Small intestine (tissue), 7 donors: ENCODE results near the gene DSCAML1. TPM values are rescaled to one million over a fixed set of nuclear protein-coding genes. Genes with fewer than 3 reads are reported as not detected.
A peak's percentile ranks its signal among the peaks of the same experiment; 100 is the strongest.

Experiments used
- DNase-seq, 2 donors: peaks; one replicate each; pipeline versions ENCODE4 v3.0.0 to v3.0.0-alpha.2; 2013
- FAIRE-seq: peaks from 2 replicates; lab custom pipeline; 2012; peaks lifted over from hg19 to GRCh38; lab: Jason Lieb, UNC
- H3K27ac ChIP-seq, 3 donors: one replicate each; pipeline ENCODE4 v1.5.1; 2013; ENCODE audit warnings: low read length in 2 of 3, mild to moderate bottlenecking in 2 of 3, control low read depth in 1 of 3, inconsistent platforms in 1 of 3, low read depth in 1 of 3, moderate library complexity in 1 of 3
- H3K27me3 ChIP-seq, 3 donors: one replicate each; pipeline ENCODE4 v1.6.1; 2013; ENCODE audit warnings: low read length in 3 of 3, inconsistent platforms in 1 of 3; ENCODE audit not compliant: control insufficient read depth in 3 of 3, insufficient read depth in 3 of 3
- H3K36me3 ChIP-seq, 3 donors: one replicate each; pipeline ENCODE4 v1.6.1; 2013; ENCODE audit warnings: low read length in 3 of 3, inconsistent platforms in 1 of 3, low read depth in 1 of 3, mild to moderate bottlenecking in 1 of 3, moderate library complexity in 1 of 3; ENCODE audit not compliant: control insufficient read depth in 3 of 3, insufficient read depth in 2 of 3
- H3K4me1 ChIP-seq, 3 donors: one replicate each; pipeline ENCODE4 v1.6.1; 2013; ENCODE audit warnings: low read length in 2 of 3, inconsistent platforms in 1 of 3, low read depth in 1 of 3, mild to moderate bottlenecking in 1 of 3, moderate library complexity in 1 of 3; ENCODE audit not compliant: control insufficient read depth in 3 of 3, insufficient read depth in 2 of 3
- H3K4me3 ChIP-seq, 3 donors: one replicate each; pipeline ENCODE4 v1.5.1; 2013; ENCODE audit warnings: low read length in 3 of 3, control low read depth in 1 of 3, inconsistent platforms in 1 of 3, low read depth in 1 of 3, mild to moderate bottlenecking in 1 of 3, moderate library complexity in 1 of 3
- H3K9me3 ChIP-seq, 2 donors: one replicate each; pipeline ENCODE4 v1.6.1; 2013; ENCODE audit warnings: low read depth in 1 of 2, low read length in 1 of 2; ENCODE audit not compliant: control insufficient read depth in 2 of 2, insufficient read depth in 1 of 2
- WGBS, 3 donors: extraction: QIAGEN DNeasy Blood & Tissue Kit; methylation state at CpG; one replicate each; pipeline ENCODE4 v1.1.7; 2013; 5-methylcytosine and 5-hydroxymethylcytosine counted together
- polyA plus RNA-seq, 4 donors: library from polyadenylated mRNA; stranded (reverse) in 3 of 4; unstranded in 1 of 4; fragments of 200-250 nt in 3 of 4; fragments of 120-200 nt in 1 of 4; gene quantifications; one replicate each; pipeline versions ENCODE4 v1.2.1 to v1.2.3, GENCODE V29; 2013
- donor health status: healthy with polysubstance abuse.
- donor health status: control.
- donor health status: control.
- donor health status: Bipolar disorder and iron deficiency.
- donor health status: healthy.

DSCAML1 gene
- polyA plus RNA-seq, 4 donors = under 0.01 to 3.3 (median 0.22) TPM; not detected in 1

GRCh38 chr11:117478126-117478860, 318.7 kb downstream of the DSCAML1 start:
- H3K27me3 ChIP-seq = no peaks in the 10 kb centered on the region
- H3K36me3 ChIP-seq = peaks cover 0 to 3% (median 0%) of the 10 kb centered on the region in 3 donors
- DNase-seq (peak; percentile 71 to 73), FAIRE-seq (no peak)
- 37 to 62% (median 47%) methylated on average over 13 of the region's 13 CpGs for WGBS, 3 donors
- no peak overlapping the region for H3K4me3 ChIP-seq
- no peak overlapping the region for H3K27ac ChIP-seq
- H3K9me3 ChIP-seq = no peaks in the 10 kb centered on the region
- H3K4me1 ChIP-seq = peaks cover 0 to 9% (median 0%) of the 10 kb centered on the region in 3 donors

- DNase-seq (no peak), FAIRE-seq (no peak)
- Histone ChIP-seq H3K27ac (no peak overlapping the region), H3K4me1 (peaks cover 0 to 9% (median 0%) of the 10 kb centered on the region in 3 donors), H3K9me3 (no peaks in the 10 kb centered on the region), H3K36me3 (peaks cover 0 to 3% (median 0%) of the 10 kb centered on the region in 3 donors), H3K27me3 (no peaks in the 10 kb centered on the region), H3K4me3 (no peak overlapping the region)
- 67 to 84% (median 83%) methylated on average over 4 of the region's 4 CpGs for WGBS, 3 donors
Observed at GRCh38 chr11:117477721-117478120, 319.3 kb downstream of the DSCAML1 start.

DNA sequence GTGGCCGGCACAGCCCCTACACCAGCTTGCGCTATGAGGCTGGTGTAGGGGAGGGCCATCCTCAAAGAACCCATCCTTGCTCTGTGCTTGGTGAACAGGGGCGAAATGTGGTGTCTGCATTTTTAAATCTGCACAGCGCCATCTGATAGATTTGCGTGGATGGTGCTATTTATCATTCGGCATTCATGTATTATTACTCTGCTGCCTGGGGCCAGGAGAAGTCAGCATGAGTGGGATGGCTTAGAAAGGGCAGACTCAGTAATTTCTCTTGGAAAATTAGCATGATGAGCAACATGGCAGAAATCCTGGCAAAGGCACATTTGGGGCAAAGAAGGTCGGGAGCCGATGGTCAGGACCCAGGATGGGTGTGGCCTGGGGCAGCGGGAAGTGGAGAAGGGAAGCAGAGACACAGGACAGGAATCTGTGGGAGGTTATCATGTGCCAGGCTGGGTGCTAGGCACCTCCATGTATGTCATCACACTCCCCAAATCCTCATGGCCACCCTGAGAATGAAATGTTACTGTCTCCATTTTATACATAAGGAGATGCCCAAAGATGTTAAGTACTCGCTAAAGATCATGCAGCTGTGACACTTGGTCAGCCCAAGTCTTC, 320.4 kb downstream of the DSCAML1 start:
- 79 to 86% (median 84%) methylated on average over 10 of the region's 10 CpGs for WGBS, 3 donors
- no peak for FAIRE-seq
- no peak overlapping the region for H3K27ac ChIP-seq
- H3K36me3 ChIP-seq = no peaks in the 10 kb centered on the region
- H3K27me3 ChIP-seq = no peaks in the 10 kb centered on the region
- no peak for DNase-seq
- H3K4me3 ChIP-seq = no peak overlapping the region
- peaks cover 0 to 9% (median 0%) of the 10 kb centered on the region in 3 donors for H3K4me1 ChIP-seq
- H3K9me3 ChIP-seq = no peaks in the 10 kb centered on the region

DNA sequence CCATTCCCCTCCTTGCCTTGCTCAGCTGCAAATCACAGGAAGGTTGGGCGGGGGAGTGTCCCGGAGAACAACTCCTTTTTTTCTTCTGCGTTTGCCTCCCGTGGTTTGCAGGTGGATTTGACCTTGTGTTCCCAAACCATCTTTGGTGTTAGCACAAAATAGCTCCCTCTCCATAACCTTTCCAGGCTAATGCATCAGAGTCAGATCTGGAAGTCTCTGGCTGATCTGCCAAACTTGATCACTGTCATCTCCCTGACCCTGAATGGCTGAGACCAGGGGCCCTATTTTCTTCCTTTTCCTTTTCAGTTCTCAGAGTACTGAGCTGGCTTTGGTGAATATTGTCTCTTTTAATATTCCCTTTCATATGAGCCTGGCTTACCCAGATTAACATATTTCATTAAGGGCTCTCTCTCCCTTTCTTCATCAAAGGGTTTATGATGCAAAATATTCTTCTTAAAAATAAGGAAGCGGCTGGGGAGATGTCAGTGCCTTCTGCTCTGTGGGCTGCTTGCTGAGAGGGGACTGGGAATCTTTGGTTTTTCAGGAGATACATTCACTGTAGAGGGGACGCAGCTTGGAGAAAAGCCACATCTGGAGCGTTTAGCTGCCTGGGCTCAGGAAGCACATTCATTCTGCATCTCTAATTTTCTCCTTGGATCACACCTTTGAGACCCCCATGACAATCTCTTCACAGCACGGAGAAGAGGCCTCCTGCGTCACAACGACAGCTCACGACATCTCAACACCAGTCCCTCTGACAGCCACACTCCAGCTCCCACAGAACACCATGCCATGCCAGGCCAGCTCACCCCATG, 321.1 kb downstream of the DSCAML1 start:
- no peak for FAIRE-seq
- Histone ChIP-seq H3K9me3 (no peaks in the 10 kb centered on the region), H3K27me3 (no peaks in the 10 kb centered on the region), H3K27ac (no peak overlapping the region), H3K4me1 (peaks cover 0 to 9% (median 0%) of the 10 kb centered on the region in 3 donors), H3K36me3 (no peaks in the 10 kb centered on the region), H3K4me3 (no peak overlapping the region)
- 72 to 74% (median 74%) methylated on average over 11 of the region's 11 CpGs for WGBS, 3 donors
- DNase-seq = no peak

DNA sequence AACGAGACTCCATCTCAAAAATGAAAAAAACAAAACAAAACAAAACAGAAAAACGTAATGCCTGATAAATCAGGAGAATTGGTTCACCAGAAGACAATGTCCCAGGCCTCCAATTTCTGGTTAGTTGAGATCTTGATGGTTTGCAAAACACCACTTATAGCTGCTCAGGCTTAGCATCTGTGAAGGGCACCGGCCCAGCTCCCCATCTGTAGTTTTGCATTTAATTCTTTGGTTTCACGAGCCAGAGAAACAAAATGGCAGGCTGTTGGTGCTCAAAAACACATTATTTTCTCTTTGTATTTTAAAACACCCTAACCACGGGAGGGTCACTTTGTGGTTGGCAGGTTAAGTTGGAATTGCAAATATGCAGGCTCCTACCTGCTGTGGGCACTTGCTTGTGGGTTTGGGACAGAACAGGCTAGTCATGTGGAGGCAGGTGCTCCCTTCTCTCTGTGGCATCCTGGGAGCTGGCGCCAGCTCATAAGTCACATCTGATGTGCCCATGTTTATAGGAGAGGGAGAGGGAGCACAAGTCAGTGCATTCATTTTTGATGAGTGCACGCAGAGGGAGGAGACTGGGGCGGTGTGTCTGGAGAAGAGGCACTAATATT, 323.4 kb downstream of the DSCAML1 start:
- DNase-seq (no peak), FAIRE-seq (no peak)
- H3K27ac ChIP-seq = no peak overlapping the region
- H3K9me3 ChIP-seq = no peaks in the 10 kb centered on the region
- no peak overlapping the region for H3K4me3 ChIP-seq
- H3K36me3 ChIP-seq = no peaks in the 10 kb centered on the region
- H3K27me3 ChIP-seq = no peaks in the 10 kb centered on the region
- peaks cover 0 to 5% (median 0%) of the 10 kb centered on the region in 3 donors for H3K4me1 ChIP-seq
- WGBS, 3 donors = 68 to 81% (median 69%) methylated on average over 8 of the region's 8 CpGs

- Histone ChIP-seq H3K36me3 (no peaks in the 10 kb centered on the region), H3K27me3 (no peaks in the 10 kb centered on the region), H3K4me3 (no peak overlapping the region), H3K27ac (no peak overlapping the region), H3K9me3 (no peaks in the 10 kb centered on the region), H3K4me1 (no peaks in the 10 kb centered on the region)
- FAIRE-seq (no peak), DNase-seq (no peak)
- WGBS, 3 donors = 89 to 93% (median 90%) methylated on average over 7 of the region's 7 CpGs
Observed at GRCh38 chr11:117471776-117472175, 325.2 kb downstream of the DSCAML1 start.

DNA sequence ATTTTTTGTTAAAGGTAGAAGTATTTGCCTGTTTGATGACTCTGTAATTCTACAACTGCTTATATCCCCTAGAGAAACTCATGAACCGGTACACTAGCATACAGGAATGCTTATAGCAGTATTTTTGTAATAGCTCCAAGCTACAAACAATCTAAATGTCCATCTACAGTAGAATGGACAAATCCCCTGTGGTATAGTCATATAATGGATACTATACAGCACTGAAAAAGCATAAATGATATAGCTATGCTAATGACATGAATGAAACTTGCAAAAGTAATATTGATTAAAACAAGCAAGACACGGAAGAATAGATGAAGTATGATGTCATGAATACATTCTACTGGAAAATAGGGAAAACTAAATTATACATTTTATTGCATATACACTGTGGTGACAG, 326.4 kb downstream of the DSCAML1 start:
- Histone ChIP-seq H3K4me1 (no peaks in the 10 kb centered on the region), H3K36me3 (no peaks in the 10 kb centered on the region), H3K9me3 (no peaks in the 10 kb centered on the region), H3K27ac (no peak overlapping the region), H3K27me3 (no peaks in the 10 kb centered on the region), H3K4me3 (no peak overlapping the region)
- 92 to 94% (median 93%) methylated on average over 2 of the region's 2 CpGs for WGBS, 3 donors
- FAIRE-seq (no peak), DNase-seq (no peak)

- DNase-seq (no peak), FAIRE-seq (no peak)
- H3K27me3 ChIP-seq = no peaks in the 10 kb centered on the region
- no peak overlapping the region for H3K27ac ChIP-seq
- H3K36me3 ChIP-seq = no peaks in the 10 kb centered on the region
- 56 to 74% (median 66%) methylated on average over 4 of the region's 4 CpGs for WGBS, 3 donors
- no peak overlapping the region for H3K4me3 ChIP-seq
- H3K4me1 ChIP-seq = no peaks in the 10 kb centered on the region
- no peaks in the 10 kb centered on the region for H3K9me3 ChIP-seq
Observed at GRCh38 chr11:117468888-117469287, 328.1 kb downstream of the DSCAML1 start.
